Liver (tissue), 9 donors: Measurements from ENCODE around the gene TRPM8. TPM values are rescaled to one million over a fixed set of nuclear protein-coding genes. Genes with fewer than 3 reads are reported as not detected.

Experiments used
- DNase-seq: peaks from one replicate; pipeline ENCODE4 v3.0.0-alpha.2; 2017; ENCODE audit warnings: low spot score
- H3K27ac ChIP-seq, 2 donors: one replicate each; pipeline ENCODE4 v1.7.0; 2013; ENCODE audit warnings: inconsistent platforms in 2 of 2, low read length in 2 of 2, control low read depth in 1 of 2, low read depth in 1 of 2, mild to moderate bottlenecking in 1 of 2
- H3K27me3 ChIP-seq, 4 donors: one replicate each; pipeline versions ENCODE4 v1.6.1 to v1.7.0; 2013; ENCODE audit warnings: low read length in 3 of 4, inconsistent platforms in 1 of 4, mild to moderate bottlenecking in 1 of 4, moderate library complexity in 1 of 4; ENCODE audit not compliant: control insufficient read depth in 4 of 4, insufficient read depth in 4 of 4
- H3K36me3 ChIP-seq, 4 donors: one replicate each; pipeline versions ENCODE4 v1.6.1 to v1.7.0; 2013; ENCODE audit warnings: low read length in 3 of 4, mild to moderate bottlenecking in 3 of 4, low read depth in 1 of 4, moderate library complexity in 1 of 4; ENCODE audit not compliant: control insufficient read depth in 4 of 4, insufficient read depth in 3 of 4
- H3K4me1 ChIP-seq, 4 donors: one replicate each; pipeline versions ENCODE4 v1.6.1 to v1.7.0; 2013; ENCODE audit warnings: low read length in 3 of 4, mild to moderate bottlenecking in 3 of 4, moderate library complexity in 1 of 4; ENCODE audit not compliant: control insufficient read depth in 4 of 4, insufficient read depth in 4 of 4
- H3K4me3 ChIP-seq, 3 donors: one replicate each; pipeline versions ENCODE4 v1.6.1 to v1.7.0; 2013; ENCODE audit warnings: low read length in 3 of 3, control low read depth in 1 of 3, low read depth in 1 of 3, mild to moderate bottlenecking in 1 of 3
- H3K9ac ChIP-seq, 2 donors: one replicate each; pipeline ENCODE4 v1.7.0; 2013; ENCODE audit warnings: low read length in 2 of 2, mild to moderate bottlenecking in 2 of 2, moderate library complexity in 2 of 2, control low read depth in 1 of 2, low read depth in 1 of 2
- H3K9me3 ChIP-seq, 4 donors: one replicate each; pipeline versions ENCODE4 v1.6.1 to v1.7.0; 2013; ENCODE audit warnings: low read length in 3 of 4; ENCODE audit not compliant: control insufficient read depth in 4 of 4
- EGR1 ChIP-seq, 2 donors: IDR thresholded peaks; 2 replicates each; pipeline ENCODE4 v1.6.1; 2016 to 2018; ENCODE audit warnings: antibody characterized with exemption in 2 of 2, low read depth in 2 of 2
- FOXA1 ChIP-seq: IDR thresholded peaks from 2 replicates; pipeline ENCODE4 v1.6.1; 2016; ENCODE audit warnings: antibody characterized with exemption
- FOXA2 ChIP-seq: IDR thresholded peaks from 2 replicates; pipeline ENCODE4 v1.6.1; 2016; ENCODE audit warnings: antibody characterized with exemption
- GABPA ChIP-seq, 2 donors: IDR thresholded peaks in 1 of 2; conservative IDR thresholded peaks in 1 of 2; 2 replicates each; pipeline ENCODE4 v1.6.1; 2016; ENCODE audit warnings: antibody characterized with exemption in 2 of 2, mild to moderate bottlenecking in 1 of 2, moderate library complexity in 1 of 2
- HNF4A ChIP-seq, 2 donors: conservative IDR thresholded peaks; 2 replicates each; pipeline ENCODE4 v1.6.1; 2016; ENCODE audit warnings: antibody characterized with exemption in 2 of 2, mild to moderate bottlenecking in 2 of 2
- HNF4G ChIP-seq: IDR thresholded peaks from 2 replicates; pipeline ENCODE4 v1.6.1; 2016; ENCODE audit warnings: antibody characterized with exemption
- JUND ChIP-seq, 2 donors: IDR thresholded peaks; 2 replicates each; pipeline ENCODE4 v1.6.1; 2016; ENCODE audit warnings: antibody characterized with exemption in 2 of 2
- NR2F2 ChIP-seq: IDR thresholded peaks from 2 replicates; pipeline ENCODE4 v1.6.1; 2016; ENCODE audit warnings: antibody characterized with exemption
- RAD21 ChIP-seq, 2 donors: IDR thresholded peaks; 2 replicates each; pipeline ENCODE4 v1.6.1; 2016; ENCODE audit warnings: antibody characterized with exemption in 2 of 2, mild to moderate bottlenecking in 2 of 2
- RXRA ChIP-seq, 2 donors: IDR thresholded peaks; 2 replicates each; pipeline ENCODE4 v1.6.1; 2017 to 2018; ENCODE audit warnings: antibody characterized with exemption in 2 of 2, mild to moderate bottlenecking in 1 of 2
- SP1 ChIP-seq: IDR thresholded peaks from 2 replicates; pipeline ENCODE4 v1.6.1; 2018; ENCODE audit warnings: antibody characterized with exemption, mild to moderate bottlenecking
- TAF1 ChIP-seq: conservative IDR thresholded peaks from 2 replicates; pipeline ENCODE4 v1.6.1; 2016; ENCODE audit warnings: antibody characterized with exemption, mild to moderate bottlenecking
- YY1 ChIP-seq: IDR thresholded peaks from 2 replicates; pipeline ENCODE4 v1.6.1; 2016; ENCODE audit warnings: antibody characterized with exemption, mild to moderate bottlenecking
- polyA plus RNA-seq, 2 donors: library from polyadenylated mRNA; stranded (reverse) in 1 of 2; unstranded in 1 of 2; fragments of 200-250 nt in 1 of 2; fragments of >200 nt in 1 of 2; fragmentation: Nextera tagmentation in 1 of 2; extraction: Ambion mirVana in 1 of 2; gene quantifications; one replicate each; pipeline versions ENCODE4 v1.2.1 to v1.2.3, GENCODE V29; 2013 to 2015
- total RNA-seq, 2 donors: library from RNA; depleted of rRNA; stranded (reverse); fragments of >200 nt; gene quantifications; one replicate each; pipeline ENCODE4 v1.2.3, GENCODE V29; 2014
- TF ChIP-seq, protein P1 (sequence below): IDR thresholded peaks from 2 replicates; pipeline ENCODE4 v1.6.1; 2016; ENCODE audit warnings: antibody characterized with exemption
- TF ChIP-seq, protein P2 (sequence below): IDR thresholded peaks from 2 replicates; pipeline ENCODE4 v1.6.1; 2016; ENCODE audit warnings: antibody characterized with exemption, mild to moderate bottlenecking
- TF ChIP-seq, protein P3 (sequence below): IDR thresholded peaks from 2 replicates; pipeline ENCODE4 v1.6.1; 2016; ENCODE audit warnings: antibody characterized with exemption
- TF ChIP-seq, protein P4 (sequence below): IDR thresholded peaks from 2 replicates; pipeline ENCODE4 v1.6.1; 2016; ENCODE audit warnings: antibody characterized with exemption
- TF ChIP-seq, protein P5 (sequence below): fragments of 150-350 bp; IDR thresholded peaks from 2 replicates; pipeline ENCODE4 v1.5.1; 2017; ENCODE audit warnings: improper control_type of control experiment, low read depth, low read length; ENCODE audit not compliant: missing input control
- donor health status: healthy.
- donor health status: healthy.
- donor health status: healthy.
- donor health status: healthy.
- donor health status: healthy.

TRPM8 gene
- total and polyA plus RNA-seq, 4 donors: 1.1 to 79.2 (median 33.2) TPM

DNA sequence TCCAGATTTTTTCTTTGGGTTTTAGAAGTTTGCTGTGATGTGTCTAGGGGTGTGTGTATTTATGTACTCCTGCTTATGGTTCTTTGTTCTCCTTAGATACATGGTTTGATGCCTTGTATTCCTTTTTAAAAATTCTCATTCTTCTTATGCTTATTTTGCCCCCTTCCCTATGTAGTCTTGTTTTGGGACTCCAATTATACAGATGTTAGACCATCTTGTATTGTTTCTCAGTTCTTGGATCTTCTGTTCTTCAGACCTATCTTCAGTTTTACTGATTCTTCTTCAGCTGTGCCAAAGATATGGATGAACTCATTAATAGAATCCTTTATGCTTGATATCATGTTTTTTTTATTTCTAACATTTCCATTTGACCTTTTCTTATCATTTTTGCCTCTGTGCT lies 34.8 kb upstream of the TRPM8 start:
- peaks cover 0 to 2% (median 0%) of the 10 kb centered on the region in 4 donors for H3K36me3 ChIP-seq
- H3K9me3 ChIP-seq: peaks cover 0 to 10% (median 6%) of the 10 kb centered on the region in 4 donors
- no peaks in the 10 kb centered on the region for H3K4me1 ChIP-seq
- TF ChIP-seq NR2F2 (no peak), YY1 (no peak), HNF4G (no peak), TAF1 (no peak), FOXA2 (no peak), JUND (IDR thresholded peaks at IDR 0.05) (no peak), FOXA1 (no peak), SP1 (no peak), GABPA (IDR thresholded peaks at IDR 0.05 in 1 of 2, conservative IDR thresholded peaks at IDR 0.05 in 1 of 2) (no peak), EGR1 (IDR thresholded peaks at IDR 0.05; ENCODE audit: low read depth in 2 of 2) (no peak), RAD21 (IDR thresholded peaks at IDR 0.05) (no peak), HNF4A (conservative IDR thresholded peaks at IDR 0.05) (no peak), RXRA (IDR thresholded peaks at IDR 0.05) (no peak)
- TF ChIP-seq, protein P1, sequence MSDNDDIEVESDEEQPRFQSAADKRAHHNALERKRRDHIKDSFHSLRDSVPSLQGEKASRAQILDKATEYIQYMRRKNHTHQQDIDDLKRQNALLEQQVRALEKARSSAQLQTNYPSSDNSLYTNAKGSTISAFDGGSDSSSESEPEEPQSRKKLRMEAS: no peak
- TF ChIP-seq, protein P2, sequence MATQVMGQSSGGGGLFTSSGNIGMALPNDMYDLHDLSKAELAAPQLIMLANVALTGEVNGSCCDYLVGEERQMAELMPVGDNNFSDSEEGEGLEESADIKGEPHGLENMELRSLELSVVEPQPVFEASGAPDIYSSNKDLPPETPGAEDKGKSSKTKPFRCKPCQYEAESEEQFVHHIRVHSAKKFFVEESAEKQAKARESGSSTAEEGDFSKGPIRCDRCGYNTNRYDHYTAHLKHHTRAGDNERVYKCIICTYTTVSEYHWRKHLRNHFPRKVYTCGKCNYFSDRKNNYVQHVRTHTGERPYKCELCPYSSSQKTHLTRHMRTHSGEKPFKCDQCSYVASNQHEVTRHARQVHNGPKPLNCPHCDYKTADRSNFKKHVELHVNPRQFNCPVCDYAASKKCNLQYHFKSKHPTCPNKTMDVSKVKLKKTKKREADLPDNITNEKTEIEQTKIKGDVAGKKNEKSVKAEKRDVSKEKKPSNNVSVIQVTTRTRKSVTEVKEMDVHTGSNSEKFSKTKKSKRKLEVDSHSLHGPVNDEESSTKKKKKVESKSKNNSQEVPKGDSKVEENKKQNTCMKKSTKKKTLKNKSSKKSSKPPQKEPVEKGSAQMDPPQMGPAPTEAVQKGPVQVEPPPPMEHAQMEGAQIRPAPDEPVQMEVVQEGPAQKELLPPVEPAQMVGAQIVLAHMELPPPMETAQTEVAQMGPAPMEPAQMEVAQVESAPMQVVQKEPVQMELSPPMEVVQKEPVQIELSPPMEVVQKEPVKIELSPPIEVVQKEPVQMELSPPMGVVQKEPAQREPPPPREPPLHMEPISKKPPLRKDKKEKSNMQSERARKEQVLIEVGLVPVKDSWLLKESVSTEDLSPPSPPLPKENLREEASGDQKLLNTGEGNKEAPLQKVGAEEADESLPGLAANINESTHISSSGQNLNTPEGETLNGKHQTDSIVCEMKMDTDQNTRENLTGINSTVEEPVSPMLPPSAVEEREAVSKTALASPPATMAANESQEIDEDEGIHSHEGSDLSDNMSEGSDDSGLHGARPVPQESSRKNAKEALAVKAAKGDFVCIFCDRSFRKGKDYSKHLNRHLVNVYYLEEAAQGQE: no peak
- TF ChIP-seq, protein P3, sequence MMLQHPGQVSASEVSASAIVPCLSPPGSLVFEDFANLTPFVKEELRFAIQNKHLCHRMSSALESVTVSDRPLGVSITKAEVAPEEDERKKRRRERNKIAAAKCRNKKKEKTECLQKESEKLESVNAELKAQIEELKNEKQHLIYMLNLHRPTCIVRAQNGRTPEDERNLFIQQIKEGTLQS: no peak
- TF ChIP-seq, protein P4, sequence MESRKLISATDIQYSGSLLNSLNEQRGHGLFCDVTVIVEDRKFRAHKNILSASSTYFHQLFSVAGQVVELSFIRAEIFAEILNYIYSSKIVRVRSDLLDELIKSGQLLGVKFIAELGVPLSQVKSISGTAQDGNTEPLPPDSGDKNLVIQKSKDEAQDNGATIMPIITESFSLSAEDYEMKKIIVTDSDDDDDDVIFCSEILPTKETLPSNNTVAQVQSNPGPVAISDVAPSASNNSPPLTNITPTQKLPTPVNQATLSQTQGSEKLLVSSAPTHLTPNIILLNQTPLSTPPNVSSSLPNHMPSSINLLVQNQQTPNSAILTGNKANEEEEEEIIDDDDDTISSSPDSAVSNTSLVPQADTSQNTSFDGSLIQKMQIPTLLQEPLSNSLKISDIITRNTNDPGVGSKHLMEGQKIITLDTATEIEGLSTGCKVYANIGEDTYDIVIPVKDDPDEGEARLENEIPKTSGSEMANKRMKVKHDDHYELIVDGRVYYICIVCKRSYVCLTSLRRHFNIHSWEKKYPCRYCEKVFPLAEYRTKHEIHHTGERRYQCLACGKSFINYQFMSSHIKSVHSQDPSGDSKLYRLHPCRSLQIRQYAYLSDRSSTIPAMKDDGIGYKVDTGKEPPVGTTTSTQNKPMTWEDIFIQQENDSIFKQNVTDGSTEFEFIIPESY: no peak
- TF ChIP-seq, protein P5, sequence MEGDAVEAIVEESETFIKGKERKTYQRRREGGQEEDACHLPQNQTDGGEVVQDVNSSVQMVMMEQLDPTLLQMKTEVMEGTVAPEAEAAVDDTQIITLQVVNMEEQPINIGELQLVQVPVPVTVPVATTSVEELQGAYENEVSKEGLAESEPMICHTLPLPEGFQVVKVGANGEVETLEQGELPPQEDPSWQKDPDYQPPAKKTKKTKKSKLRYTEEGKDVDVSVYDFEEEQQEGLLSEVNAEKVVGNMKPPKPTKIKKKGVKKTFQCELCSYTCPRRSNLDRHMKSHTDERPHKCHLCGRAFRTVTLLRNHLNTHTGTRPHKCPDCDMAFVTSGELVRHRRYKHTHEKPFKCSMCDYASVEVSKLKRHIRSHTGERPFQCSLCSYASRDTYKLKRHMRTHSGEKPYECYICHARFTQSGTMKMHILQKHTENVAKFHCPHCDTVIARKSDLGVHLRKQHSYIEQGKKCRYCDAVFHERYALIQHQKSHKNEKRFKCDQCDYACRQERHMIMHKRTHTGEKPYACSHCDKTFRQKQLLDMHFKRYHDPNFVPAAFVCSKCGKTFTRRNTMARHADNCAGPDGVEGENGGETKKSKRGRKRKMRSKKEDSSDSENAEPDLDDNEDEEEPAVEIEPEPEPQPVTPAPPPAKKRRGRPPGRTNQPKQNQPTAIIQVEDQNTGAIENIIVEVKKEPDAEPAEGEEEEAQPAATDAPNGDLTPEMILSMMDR: no peak
- no peak overlapping the region for H3K4me3 ChIP-seq
- H3K27ac ChIP-seq: no peak overlapping the region
- DNase-seq: no peak
- no peak overlapping the region for H3K9ac ChIP-seq
- no peaks in the 10 kb centered on the region for H3K27me3 ChIP-seq
